ENCODE results near the gene CPEB4.

CPEB4 gene

GRCh38 chr5:173916233-173916632 lies 28.1 kb downstream of the CPEB4 start:
- DNase-seq, result no peak

GRCh38 chr5:173917788-173918786 lies 29.9 kb downstream of the CPEB4 start:
- DNase-seq, result peak in 1 of 2 experiments; percentile 82

- DNase-seq, result no peak
Observed at GRCh38 chr5:173919443-173919842, 31.3 kb downstream of the CPEB4 start.

- no peak for DNase-seq
Observed at GRCh38 chr5:173920024-173920753, 32.0 kb downstream of the CPEB4 start.

- no peak for DNase-seq
Observed at GRCh38 chr5:173920866-173921555, 32.9 kb downstream of the CPEB4 start.

- no peak for DNase-seq
Observed at GRCh38 chr5:173922527-173922926, 34.4 kb downstream of the CPEB4 start.

- no peak for DNase-seq
Observed at GRCh38 chr5:173923218-173924095, 35.3 kb downstream of the CPEB4 start.

- DNase-seq, result no peak
Observed at GRCh38 chr5:173924899-173925298, 36.8 kb downstream of the CPEB4 start.

- no peak for DNase-seq
Observed at GRCh38 chr5:173925449-173926071, 37.4 kb downstream of the CPEB4 start.

- DNase-seq, result no peak
Observed at GRCh38 chr5:173926359-173926758, 38.2 kb downstream of the CPEB4 start.

GRCh38 chr5:173928871-173929574 lies 40.9 kb downstream of the CPEB4 start:
- DNase-seq, result no peak

GRCh38 chr5:173932695-173933139 lies 44.6 kb downstream of the CPEB4 start:
- DNase-seq, result no peak

GRCh38 chr5:173933901-173934300 lies 45.8 kb downstream of the CPEB4 start:
- DNase-seq, result no peak

- no peak for DNase-seq
Observed at GRCh38 chr5:173935396-173935795, 47.2 kb downstream of the CPEB4 start.

- DNase-seq, result no peak
Observed at GRCh38 chr5:173940269-173940668, 52.1 kb downstream of the CPEB4 start.

GRCh38 chr5:173941102-173941501 lies 53.0 kb downstream of the CPEB4 start:
- DNase-seq, result no peak

GRCh38 chr5:173941758-173942401 lies 53.7 kb downstream of the CPEB4 start:
- no peak for DNase-seq

GRCh38 chr5:173944511-173944910 lies 56.4 kb downstream of the CPEB4 start:
- DNase-seq, result no peak

GRCh38 chr5:173945160-173945559 lies 57.0 kb downstream of the CPEB4 start:
- DNase-seq, result no peak

- DNase-seq, result no peak
Observed at GRCh38 chr5:173946323-173946722, 58.2 kb downstream of the CPEB4 start.

Data from cerebellar nuclear complex (tissue), 1 donor.